Activated CD4-positive, alpha-beta T cell treated with anti-CD3 and anti-CD28 coated beads, Interleukin-2, amount 50 U/mL, for 1 hour (primary cell): Measurements from ENCODE around the gene CYP2F1.
"Not testable (repeated sequence)": the region's sequence is repeated elsewhere in the genome, so short reads cannot be mapped to it uniquely, and the experiment has no call there.

Source experiments
- DNase-seq: peaks from one replicate; pipeline ENCODE4 v3.0.0-alpha.2; 2020

Gene CYP2F1

GRCh38 chr19:41114132-41114531 is at the start of gene CYP2F1:
CYP2F1 (plus strand) TSS chr19:41114432; CDS start chr19:41116189, 1,757 bp downstream.
- DNase-seq: no peak

- no peak for DNase-seq
Observed at GRCh38 chr19:41064974-41065569, 49.2 kb upstream of the CYP2F1 start.

GRCh38 chr19:41076286-41076685 is 37.9 kb upstream of the CYP2F1 start:
- DNase-seq: no peak

- no peak for DNase-seq
Observed at GRCh38 chr19:41083516-41083915, 30.7 kb upstream of the CYP2F1 start.

- DNase-seq: no peak
Observed at GRCh38 chr19:41085748-41086415, 28.4 kb upstream of the CYP2F1 start.

GRCh38 chr19:41088151-41088550 is 26.1 kb upstream of the CYP2F1 start, which contains the start of gene CYP2A13:
CYP2A13 (plus strand) TSS chr19:41088451; CDS start chr19:41088472, 21 bp downstream.
- no peak for DNase-seq

GRCh38 chr19:41089959-41090358 is 24.3 kb upstream of the CYP2F1 start:
- no peak for DNase-seq

GRCh38 chr19:41095703-41096102 is 18.5 kb upstream of the CYP2F1 start:
- DNase-seq: no peak

GRCh38 chr19:41096353-41096752 is 17.9 kb upstream of the CYP2F1 start:
- DNase-seq: no peak

- no peak for DNase-seq
Observed at GRCh38 chr19:41097302-41097701, 16.9 kb upstream of the CYP2F1 start.

- no peak for DNase-seq
Observed at GRCh38 chr19:41098762-41099161, 15.5 kb upstream of the CYP2F1 start.

- not testable (repeated sequence) for DNase-seq
Observed at GRCh38 chr19:41102210-41102609, 12.0 kb upstream of the CYP2F1 start.

- no peak for DNase-seq
Observed at GRCh38 chr19:41106177-41106576, 8.1 kb upstream of the CYP2F1 start.

- DNase-seq: no peak
Observed at GRCh38 chr19:41111296-41111695, 2.9 kb upstream of the CYP2F1 start.

- DNase-seq: no peak
Observed at GRCh38 chr19:41111750-41112295, 2.4 kb upstream of the CYP2F1 start.

- DNase-seq: no peak
Observed at GRCh38 chr19:41112728-41113290, 1.4 kb upstream of the CYP2F1 start.

- no peak for DNase-seq
Observed at GRCh38 chr19:41116261-41116660, 2.0 kb downstream of the CYP2F1 start.

GRCh38 chr19:41120929-41121911 is 7.0 kb downstream of the CYP2F1 start:
- peak; percentile 71 for DNase-seq

GRCh38 chr19:41122846-41123245 is 8.6 kb downstream of the CYP2F1 start:
- DNase-seq: not testable (repeated sequence)

- DNase-seq: no peak
Observed at GRCh38 chr19:41123716-41124294, 9.6 kb downstream of the CYP2F1 start.

GRCh38 chr19:41126765-41127203 is 12.6 kb downstream of the CYP2F1 start:
- peak; percentile 59 for DNase-seq

GRCh38 chr19:41127362-41127761 is 13.1 kb downstream of the CYP2F1 start:
- DNase-seq: not testable (repeated sequence)
